ENCODE data around the gene NDUFA11.

DNA sequence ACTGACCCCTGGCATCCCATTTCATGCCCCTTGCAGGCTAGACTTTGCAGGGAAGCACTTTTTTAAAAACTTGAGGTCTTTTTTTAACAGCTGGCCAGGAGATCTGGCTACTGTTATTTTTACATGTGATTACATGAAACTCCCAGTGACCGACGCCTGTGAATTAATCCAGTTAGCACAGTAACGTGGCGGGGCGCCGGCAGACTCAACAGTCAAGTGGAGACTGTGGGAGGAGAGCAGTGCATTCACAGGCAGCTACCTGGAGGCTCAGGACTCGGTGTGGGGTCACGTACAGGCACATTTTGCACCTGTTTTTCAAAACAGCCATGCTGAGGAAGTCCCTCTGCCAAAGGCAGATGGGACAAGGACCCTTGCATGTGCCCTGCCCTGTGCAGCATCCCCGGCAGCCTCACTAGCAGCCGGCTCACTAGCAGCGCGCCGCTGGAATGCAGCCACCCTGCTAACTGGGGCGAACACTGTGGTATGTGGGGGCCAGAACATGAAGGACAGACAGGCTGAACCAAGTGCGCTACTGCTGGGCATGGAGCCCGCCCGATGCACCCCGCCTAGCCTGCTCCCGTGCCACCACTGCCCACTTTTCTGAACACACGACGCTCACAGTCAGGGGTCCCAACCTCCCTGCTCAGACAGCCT is 29.1 kb upstream of the NDUFA11 start:
- TF ChIP-seq, protein P1, sequence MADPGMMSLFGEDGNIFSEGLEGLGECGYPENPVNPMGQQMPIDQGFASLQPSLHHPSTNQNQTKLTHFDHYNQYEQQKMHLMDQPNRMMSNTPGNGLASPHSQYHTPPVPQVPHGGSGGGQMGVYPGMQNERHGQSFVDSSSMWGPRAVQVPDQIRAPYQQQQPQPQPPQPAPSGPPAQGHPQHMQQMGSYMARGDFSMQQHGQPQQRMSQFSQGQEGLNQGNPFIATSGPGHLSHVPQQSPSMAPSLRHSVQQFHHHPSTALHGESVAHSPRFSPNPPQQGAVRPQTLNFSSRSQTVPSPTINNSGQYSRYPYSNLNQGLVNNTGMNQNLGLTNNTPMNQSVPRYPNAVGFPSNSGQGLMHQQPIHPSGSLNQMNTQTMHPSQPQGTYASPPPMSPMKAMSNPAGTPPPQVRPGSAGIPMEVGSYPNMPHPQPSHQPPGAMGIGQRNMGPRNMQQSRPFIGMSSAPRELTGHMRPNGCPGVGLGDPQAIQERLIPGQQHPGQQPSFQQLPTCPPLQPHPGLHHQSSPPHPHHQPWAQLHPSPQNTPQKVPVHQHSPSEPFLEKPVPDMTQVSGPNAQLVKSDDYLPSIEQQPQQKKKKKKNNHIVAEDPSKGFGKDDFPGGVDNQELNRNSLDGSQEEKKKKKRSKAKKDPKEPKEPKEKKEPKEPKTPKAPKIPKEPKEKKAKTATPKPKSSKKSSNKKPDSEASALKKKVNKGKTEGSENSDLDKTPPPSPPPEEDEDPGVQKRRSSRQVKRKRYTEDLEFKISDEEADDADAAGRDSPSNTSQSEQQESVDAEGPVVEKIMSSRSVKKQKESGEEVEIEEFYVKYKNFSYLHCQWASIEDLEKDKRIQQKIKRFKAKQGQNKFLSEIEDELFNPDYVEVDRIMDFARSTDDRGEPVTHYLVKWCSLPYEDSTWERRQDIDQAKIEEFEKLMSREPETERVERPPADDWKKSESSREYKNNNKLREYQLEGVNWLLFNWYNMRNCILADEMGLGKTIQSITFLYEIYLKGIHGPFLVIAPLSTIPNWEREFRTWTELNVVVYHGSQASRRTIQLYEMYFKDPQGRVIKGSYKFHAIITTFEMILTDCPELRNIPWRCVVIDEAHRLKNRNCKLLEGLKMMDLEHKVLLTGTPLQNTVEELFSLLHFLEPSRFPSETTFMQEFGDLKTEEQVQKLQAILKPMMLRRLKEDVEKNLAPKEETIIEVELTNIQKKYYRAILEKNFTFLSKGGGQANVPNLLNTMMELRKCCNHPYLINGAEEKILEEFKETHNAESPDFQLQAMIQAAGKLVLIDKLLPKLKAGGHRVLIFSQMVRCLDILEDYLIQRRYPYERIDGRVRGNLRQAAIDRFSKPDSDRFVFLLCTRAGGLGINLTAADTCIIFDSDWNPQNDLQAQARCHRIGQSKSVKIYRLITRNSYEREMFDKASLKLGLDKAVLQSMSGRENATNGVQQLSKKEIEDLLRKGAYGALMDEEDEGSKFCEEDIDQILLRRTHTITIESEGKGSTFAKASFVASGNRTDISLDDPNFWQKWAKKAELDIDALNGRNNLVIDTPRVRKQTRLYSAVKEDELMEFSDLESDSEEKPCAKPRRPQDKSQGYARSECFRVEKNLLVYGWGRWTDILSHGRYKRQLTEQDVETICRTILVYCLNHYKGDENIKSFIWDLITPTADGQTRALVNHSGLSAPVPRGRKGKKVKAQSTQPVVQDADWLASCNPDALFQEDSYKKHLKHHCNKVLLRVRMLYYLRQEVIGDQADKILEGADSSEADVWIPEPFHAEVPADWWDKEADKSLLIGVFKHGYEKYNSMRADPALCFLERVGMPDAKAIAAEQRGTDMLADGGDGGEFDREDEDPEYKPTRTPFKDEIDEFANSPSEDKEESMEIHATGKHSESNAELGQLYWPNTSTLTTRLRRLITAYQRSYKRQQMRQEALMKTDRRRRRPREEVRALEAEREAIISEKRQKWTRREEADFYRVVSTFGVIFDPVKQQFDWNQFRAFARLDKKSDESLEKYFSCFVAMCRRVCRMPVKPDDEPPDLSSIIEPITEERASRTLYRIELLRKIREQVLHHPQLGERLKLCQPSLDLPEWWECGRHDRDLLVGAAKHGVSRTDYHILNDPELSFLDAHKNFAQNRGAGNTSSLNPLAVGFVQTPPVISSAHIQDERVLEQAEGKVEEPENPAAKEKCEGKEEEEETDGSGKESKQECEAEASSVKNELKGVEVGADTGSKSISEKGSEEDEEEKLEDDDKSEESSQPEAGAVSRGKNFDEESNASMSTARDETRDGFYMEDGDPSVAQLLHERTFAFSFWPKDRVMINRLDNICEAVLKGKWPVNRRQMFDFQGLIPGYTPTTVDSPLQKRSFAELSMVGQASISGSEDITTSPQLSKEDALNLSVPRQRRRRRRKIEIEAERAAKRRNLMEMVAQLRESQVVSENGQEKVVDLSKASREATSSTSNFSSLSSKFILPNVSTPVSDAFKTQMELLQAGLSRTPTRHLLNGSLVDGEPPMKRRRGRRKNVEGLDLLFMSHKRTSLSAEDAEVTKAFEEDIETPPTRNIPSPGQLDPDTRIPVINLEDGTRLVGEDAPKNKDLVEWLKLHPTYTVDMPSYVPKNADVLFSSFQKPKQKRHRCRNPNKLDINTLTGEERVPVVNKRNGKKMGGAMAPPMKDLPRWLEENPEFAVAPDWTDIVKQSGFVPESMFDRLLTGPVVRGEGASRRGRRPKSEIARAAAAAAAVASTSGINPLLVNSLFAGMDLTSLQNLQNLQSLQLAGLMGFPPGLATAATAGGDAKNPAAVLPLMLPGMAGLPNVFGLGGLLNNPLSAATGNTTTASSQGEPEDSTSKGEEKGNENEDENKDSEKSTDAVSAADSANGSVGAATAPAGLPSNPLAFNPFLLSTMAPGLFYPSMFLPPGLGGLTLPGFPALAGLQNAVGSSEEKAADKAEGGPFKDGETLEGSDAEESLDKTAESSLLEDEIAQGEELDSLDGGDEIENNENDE (IDR thresholded peaks at IDR 0.05; ENCODE audit: low read depth, low read length) = no peak
- TF ChIP-seq, protein P2, sequence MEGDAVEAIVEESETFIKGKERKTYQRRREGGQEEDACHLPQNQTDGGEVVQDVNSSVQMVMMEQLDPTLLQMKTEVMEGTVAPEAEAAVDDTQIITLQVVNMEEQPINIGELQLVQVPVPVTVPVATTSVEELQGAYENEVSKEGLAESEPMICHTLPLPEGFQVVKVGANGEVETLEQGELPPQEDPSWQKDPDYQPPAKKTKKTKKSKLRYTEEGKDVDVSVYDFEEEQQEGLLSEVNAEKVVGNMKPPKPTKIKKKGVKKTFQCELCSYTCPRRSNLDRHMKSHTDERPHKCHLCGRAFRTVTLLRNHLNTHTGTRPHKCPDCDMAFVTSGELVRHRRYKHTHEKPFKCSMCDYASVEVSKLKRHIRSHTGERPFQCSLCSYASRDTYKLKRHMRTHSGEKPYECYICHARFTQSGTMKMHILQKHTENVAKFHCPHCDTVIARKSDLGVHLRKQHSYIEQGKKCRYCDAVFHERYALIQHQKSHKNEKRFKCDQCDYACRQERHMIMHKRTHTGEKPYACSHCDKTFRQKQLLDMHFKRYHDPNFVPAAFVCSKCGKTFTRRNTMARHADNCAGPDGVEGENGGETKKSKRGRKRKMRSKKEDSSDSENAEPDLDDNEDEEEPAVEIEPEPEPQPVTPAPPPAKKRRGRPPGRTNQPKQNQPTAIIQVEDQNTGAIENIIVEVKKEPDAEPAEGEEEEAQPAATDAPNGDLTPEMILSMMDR (IDR thresholded peaks at IDR 0.05 in 2 of 3, conservative IDR thresholded peaks at IDR 0.05 in 1 of 3; ENCODE audit: insufficient read depth in 2 of 3, low read depth in 1 of 3, low read length in 3 of 3) = no peak
- no peak for TF ChIP-seq SMC3 (conservative IDR thresholded peaks at IDR 0.05; ENCODE audit: insufficient read depth, low read depth, low read length)
- TF ChIP-seq EP300 (IDR thresholded peaks at IDR 0.05; ENCODE audit: low read length) = no peak
- no peak for TF ChIP-seq EZH2 (IDR thresholded peaks at IDR 0.05; ENCODE audit: borderline replicate concordance, low read depth, low read length)
- no peak for TF ChIP-seq COPS2 (conservative IDR thresholded peaks at IDR 0.05)
- no peak for TF ChIP-seq BACH1 (tag; IDR thresholded peaks at IDR 0.05)

All from K562 (cell line).